Measurements from ENCODE around the gene PROM1. TPM values are rescaled to one million over a fixed set of nuclear protein-coding genes. Genes with fewer than 3 reads are reported as not detected.

Gene PROM1
- total RNA-seq, 2 experiments from 2014 or later = not detected

GRCh38 chr4:15990570-15991285, 93.1 kb downstream of the PROM1 start:
- Histone ChIP-seq H3K4me3 (ENCODE audit: low read depth, low read length, poor library complexity, severe bottlenecking) (no peak overlapping the region), H3K27ac (ENCODE audit: low read depth, low read length, poor library complexity, severe bottlenecking) (no peak overlapping the region), H3K79me2 (ENCODE audit: insufficient read depth, low read depth, low read length) (no peaks in the 10 kb centered on the region), H3K4me2 (ENCODE audit: low read length) (no peak overlapping the region), H4K20me1 (ENCODE audit: insufficient read depth, low read length) (no peaks in the 10 kb centered on the region), H3K36me3 (ENCODE audit: insufficient read depth, low read length) (no peaks in the 10 kb centered on the region), H2AFZ (ENCODE audit: low read length) (no peak overlapping the region), H3K9me2 (ENCODE audit: insufficient read depth, low read length) (no peaks in the 10 kb centered on the region), H3K9me3 (ENCODE audit: low read length) (no peaks in the 10 kb centered on the region), H3K4me1 (ENCODE audit: insufficient read depth, low read length, poor library complexity, severe bottlenecking) (no peaks in the 10 kb centered on the region)
- no TSS peak for BruUV-seq (replicated peaks)
- no peak for DNase-seq (ENCODE audit: low spot score)
- CTCF ChIA-PET (ENCODE audit: unreplicated experiment) = no interaction called here
- intact Hi-C loops (cut with micrococcal nuclease; ENCODE audit: unreplicated experiment) = no loop called here
- POLR2A ChIA-PET = interaction anchor here (0.7 to 0.9 kb wide), 2 partner anchors 20 to 784 kb away, joined by 3 read pairs; no protein-coding TSS in a partner anchor
- TF ChIP-seq EZH2phosphoT487 (IDR thresholded peaks at IDR 0.05; ENCODE audit: borderline replicate concordance, low read depth, low read length) (no peak), CTCF (conservative IDR thresholded peaks at IDR 0.05; ENCODE audit: low read length) (no peak)

- POLR2A ChIA-PET = no interaction called here
- DNase-seq (ENCODE audit: low spot score) = no peak
- no peak overlapping the region for H3K4me2 ChIP-seq (ENCODE audit: low read length)
- intact Hi-C loops (cut with micrococcal nuclease; ENCODE audit: unreplicated experiment) = no loop called here
- no peak overlapping the region for H2AFZ ChIP-seq (ENCODE audit: low read length)
- no peaks in the 10 kb centered on the region for H4K20me1 ChIP-seq (ENCODE audit: insufficient read depth, low read length)
- no peaks in the 10 kb centered on the region for H3K36me3 ChIP-seq (ENCODE audit: insufficient read depth, low read length)
- H3K79me2 ChIP-seq (ENCODE audit: insufficient read depth, low read depth, low read length) = no peaks in the 10 kb centered on the region
- no TSS peak for BruUV-seq (replicated peaks)
- H3K4me1 ChIP-seq (ENCODE audit: insufficient read depth, low read length, poor library complexity, severe bottlenecking) = no peaks in the 10 kb centered on the region
- H3K9me2 ChIP-seq (ENCODE audit: insufficient read depth, low read length) = no peaks in the 10 kb centered on the region
- no peak overlapping the region for H3K27ac ChIP-seq (ENCODE audit: low read depth, low read length, poor library complexity, severe bottlenecking)
- CTCF ChIA-PET (ENCODE audit: unreplicated experiment) = no interaction called here
- TF ChIP-seq CTCF (conservative IDR thresholded peaks at IDR 0.05; ENCODE audit: low read length) = no peak
- no peak for TF ChIP-seq EZH2phosphoT487 (IDR thresholded peaks at IDR 0.05; ENCODE audit: borderline replicate concordance, low read depth, low read length)
- no peak overlapping the region for H3K4me3 ChIP-seq (ENCODE audit: low read depth, low read length, poor library complexity, severe bottlenecking)
- no peaks in the 10 kb centered on the region for H3K9me3 ChIP-seq (ENCODE audit: low read length)
These were observed 94.4 kb downstream of the PROM1 start for GRCh38 chr4:15989424-15989823.

- intact Hi-C loops (cut with micrococcal nuclease; ENCODE audit: unreplicated experiment) = no loop called here
- ChIA-PET CTCF (ENCODE audit: unreplicated experiment) (no interaction called here), POLR2A (interaction anchor here (0.7 kb wide), 1 partner anchor 695 kb away, joined by 3 read pairs; no protein-coding TSS in a partner anchor)
- H3K36me3 ChIP-seq (ENCODE audit: insufficient read depth, low read length) = no peaks in the 10 kb centered on the region
- no peak overlapping the region for H2AFZ ChIP-seq (ENCODE audit: low read length)
- H3K27ac ChIP-seq (ENCODE audit: low read depth, low read length, poor library complexity, severe bottlenecking) = no peak overlapping the region
- H3K9me3 ChIP-seq (ENCODE audit: low read length) = no peaks in the 10 kb centered on the region
- H4K20me1 ChIP-seq (ENCODE audit: insufficient read depth, low read length) = no peaks in the 10 kb centered on the region
- TF ChIP-seq CTCF (conservative IDR thresholded peaks at IDR 0.05; ENCODE audit: low read length) (no peak), EZH2phosphoT487 (IDR thresholded peaks at IDR 0.05; ENCODE audit: borderline replicate concordance, low read depth, low read length) (no peak)
- H3K4me1 ChIP-seq (ENCODE audit: insufficient read depth, low read length, poor library complexity, severe bottlenecking) = no peaks in the 10 kb centered on the region
- BruUV-seq (replicated peaks) = no TSS peak
- no peak for DNase-seq (ENCODE audit: low spot score)
- H3K4me3 ChIP-seq (ENCODE audit: low read depth, low read length, poor library complexity, severe bottlenecking) = no peak overlapping the region
- no peaks in the 10 kb centered on the region for H3K79me2 ChIP-seq (ENCODE audit: insufficient read depth, low read depth, low read length)
- no peaks in the 10 kb centered on the region for H3K9me2 ChIP-seq (ENCODE audit: insufficient read depth, low read length)
- no peak overlapping the region for H3K4me2 ChIP-seq (ENCODE audit: low read length)
These were observed 95.6 kb downstream of the PROM1 start for GRCh38 chr4:15988222-15988621.

Data from OCI-LY7 (cell line).